Limb (tissue), 2 donors: Measurements from ENCODE around the gene HMGXB3.
A peak's percentile ranks its signal among the peaks of the same experiment; 100 is the strongest.

Source experiments
- DNase-seq, 2 donors: peaks; one replicate each; pipeline ENCODE4 v3.0.0-alpha.2; 2016; ENCODE audit errors: extremely low spot score in 2 of 2

The HMGXB3 gene

DNA sequence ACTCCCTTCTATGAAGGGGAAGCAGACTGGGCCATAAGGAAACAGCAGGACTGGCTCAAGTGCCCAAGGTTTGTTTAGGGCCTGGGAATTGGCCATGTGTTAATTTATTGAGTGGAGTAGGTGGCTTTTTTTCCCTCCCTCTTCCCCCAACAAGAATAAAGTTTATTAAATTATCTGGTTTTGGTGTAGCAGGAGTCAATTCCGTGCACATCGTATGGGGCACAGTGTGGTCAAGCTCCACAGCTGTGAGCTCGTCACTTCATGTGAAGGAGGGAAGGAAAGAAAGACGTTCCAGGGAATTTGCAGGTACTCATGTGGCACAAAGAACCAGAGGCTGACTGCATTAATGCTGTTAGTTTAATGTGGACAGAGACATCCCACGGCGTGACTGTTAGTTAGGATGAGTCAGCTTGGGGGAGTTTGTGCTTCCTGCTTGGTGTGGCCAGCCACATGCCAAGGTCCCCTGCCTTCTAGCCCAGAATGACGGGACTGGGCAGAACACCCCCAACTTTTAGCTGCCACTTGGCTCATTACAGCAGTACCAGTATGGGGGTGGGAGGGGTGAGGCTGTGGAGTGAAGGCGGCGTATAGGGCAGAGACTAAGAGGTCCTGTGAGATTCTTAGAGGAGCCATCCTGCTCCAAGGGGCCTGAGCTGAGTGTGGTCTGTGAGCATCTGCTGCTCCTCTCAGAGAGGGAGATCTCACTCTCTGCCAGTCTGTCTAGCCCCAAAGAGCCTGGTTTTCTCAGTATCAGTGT lies 52.6 kb downstream of the HMGXB3 start:
- no peak for DNase-seq

- no peak for DNase-seq
Measured at GRCh38 chr5:150053713-150054392, 53.3 kb downstream of the HMGXB3 start.

- DNase-seq: no peak
Measured at GRCh38 chr5:150054569-150054968, 54.0 kb downstream of the HMGXB3 start.

DNA sequence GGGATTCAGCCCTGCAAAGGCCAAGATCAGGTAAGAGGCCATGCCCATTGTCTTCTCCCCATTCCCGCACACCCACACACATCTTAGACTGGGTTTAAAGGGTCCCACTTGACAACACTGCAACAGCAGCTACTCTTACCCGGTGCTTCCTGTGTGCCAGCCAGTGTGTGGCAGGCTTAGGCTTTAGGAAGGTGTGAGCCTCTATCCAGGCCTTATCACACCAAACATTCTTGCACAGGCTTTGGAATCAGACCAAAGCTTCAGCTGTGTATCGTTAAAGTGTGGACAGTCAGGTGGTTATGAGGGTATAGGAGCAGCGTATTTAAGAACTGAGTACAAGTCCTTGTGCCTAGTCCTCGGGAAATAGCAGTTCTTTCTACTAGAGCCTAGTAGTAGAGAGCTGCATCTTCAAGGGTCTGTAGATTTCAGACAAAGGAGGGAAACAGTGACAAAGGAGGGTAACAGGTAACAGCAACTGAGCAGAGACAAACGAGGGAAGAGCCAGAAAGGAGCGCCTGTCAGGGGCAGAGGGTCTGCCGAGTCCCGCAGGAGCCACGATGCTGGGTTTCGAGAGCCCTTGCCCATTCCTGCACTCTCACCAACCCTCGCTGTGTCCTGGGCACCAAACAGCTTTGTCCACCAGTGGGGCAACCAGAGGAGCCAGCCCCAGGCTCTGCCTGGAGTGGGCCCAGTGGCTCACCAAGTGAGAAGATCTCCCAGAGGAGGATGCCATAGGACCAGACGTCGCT lies 55.0 kb downstream of the HMGXB3 start:
- no peak for DNase-seq

DNA sequence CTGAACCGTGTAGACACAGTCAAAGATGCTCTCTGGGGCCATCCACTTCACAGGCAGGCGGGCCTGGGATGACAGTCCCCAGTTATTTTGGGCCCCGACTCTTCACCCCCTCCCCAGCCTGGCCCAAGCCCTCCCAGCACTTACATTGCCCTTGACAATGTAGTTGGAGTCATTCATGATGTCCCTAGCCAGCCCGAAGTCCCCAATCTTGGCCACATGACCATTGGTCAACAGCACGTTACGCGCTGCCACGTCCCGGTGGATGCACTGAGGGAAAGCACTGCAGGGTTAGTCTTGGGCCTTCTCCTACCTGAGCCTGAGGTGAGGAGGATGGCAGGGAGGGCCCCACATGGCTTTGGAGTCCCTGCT lies 55.5 kb downstream of the HMGXB3 start:
- no peak for DNase-seq

DNA sequence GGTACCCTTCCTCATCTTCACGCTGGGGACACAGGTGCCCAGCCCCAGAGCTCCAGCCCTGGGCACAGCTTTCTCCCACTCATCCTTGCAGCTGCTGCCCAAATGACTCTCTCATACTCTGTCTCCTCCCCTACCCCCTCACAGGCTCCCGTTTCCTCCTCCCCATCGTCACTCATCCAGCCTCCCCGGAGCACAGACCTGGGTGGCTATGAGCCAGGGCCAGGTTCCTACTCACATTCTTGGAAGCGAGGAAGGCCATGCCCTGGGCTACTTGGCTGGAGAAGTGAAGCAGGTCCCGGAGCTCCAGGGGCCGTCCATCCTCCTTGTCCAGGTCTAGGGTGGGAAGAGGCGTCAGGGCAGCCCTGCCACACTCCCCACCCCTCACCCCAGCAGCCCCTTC lies 56.5 kb downstream of the HMGXB3 start:
- no peak for DNase-seq

DNA sequence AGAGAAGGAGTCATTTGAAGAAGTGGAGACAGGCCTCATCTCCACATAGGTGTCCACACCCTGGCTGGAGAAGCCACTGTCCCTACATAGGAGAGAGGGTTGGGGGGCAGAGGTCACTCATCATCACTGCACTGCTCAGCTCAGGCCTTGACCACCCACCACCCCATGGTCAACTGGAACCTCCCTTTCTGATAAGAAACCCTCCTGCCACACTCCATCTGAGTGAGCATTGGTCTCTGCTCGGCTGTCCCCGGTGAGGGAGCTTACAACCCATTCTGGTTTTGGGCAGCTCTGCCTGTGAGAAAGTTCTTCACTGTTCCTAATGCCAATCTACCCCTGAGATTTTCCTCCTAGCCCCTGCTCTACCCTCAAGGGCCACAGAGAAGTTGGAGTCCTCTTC lies 57.0 kb downstream of the HMGXB3 start:
- no peak for DNase-seq

DNA sequence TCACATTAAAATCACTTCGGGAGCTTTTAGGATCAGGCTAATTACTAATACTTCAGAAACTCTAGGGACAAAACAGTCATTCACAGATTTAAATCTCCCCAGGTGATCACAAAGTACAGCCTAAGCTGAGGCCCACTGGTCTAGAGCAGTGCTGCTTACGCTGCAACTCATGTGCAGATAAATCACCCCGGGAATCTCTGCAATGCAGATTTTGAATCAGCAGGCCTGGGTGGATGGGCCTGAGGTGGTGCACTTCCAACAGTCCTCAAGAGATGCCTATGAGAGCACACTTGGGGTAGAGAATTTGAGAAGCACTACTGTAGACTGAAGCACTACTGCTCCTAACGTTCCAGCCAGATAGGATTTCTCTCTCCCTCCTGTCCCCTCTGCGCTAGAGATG lies 57.5 kb downstream of the HMGXB3 start:
- no peak for DNase-seq

DNA sequence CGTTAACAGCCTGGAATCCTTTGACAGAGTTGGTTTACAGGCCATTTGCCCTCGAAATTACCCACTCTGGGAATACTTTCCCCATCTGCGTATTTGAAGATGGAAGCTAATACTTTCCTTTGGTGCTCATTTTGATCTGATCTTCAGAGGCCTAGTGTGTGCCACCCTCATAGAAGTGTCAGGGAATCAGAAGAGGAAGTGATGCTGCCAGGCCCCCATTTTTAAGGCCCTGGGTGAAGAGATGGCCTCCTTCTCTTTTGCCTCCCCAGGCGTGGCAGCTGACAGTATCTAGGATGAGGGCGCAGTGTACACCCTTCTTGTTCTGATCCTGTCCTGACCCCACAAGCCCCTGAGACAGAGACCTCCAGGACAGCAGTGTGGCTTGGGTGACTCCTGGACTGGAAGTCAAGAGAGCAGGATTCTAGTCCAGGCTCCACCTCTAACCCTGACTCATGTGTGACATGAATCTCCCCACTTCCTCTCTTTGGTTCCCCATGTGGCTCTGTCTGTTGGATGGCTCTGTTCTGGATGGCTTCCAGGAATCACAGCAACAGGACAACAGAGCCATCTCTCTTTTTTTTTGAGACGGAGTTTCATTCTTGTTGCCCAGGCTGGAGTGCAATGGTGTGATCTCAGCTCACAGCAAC lies 58.1 kb downstream of the HMGXB3 start:
- DNase-seq: no peak

- DNase-seq: no peak
Measured at GRCh38 chr5:150059623-150060022, 59.1 kb downstream of the HMGXB3 start.

- no peak for DNase-seq
Measured at GRCh38 chr5:150060471-150060870, 59.9 kb downstream of the HMGXB3 start.

DNA sequence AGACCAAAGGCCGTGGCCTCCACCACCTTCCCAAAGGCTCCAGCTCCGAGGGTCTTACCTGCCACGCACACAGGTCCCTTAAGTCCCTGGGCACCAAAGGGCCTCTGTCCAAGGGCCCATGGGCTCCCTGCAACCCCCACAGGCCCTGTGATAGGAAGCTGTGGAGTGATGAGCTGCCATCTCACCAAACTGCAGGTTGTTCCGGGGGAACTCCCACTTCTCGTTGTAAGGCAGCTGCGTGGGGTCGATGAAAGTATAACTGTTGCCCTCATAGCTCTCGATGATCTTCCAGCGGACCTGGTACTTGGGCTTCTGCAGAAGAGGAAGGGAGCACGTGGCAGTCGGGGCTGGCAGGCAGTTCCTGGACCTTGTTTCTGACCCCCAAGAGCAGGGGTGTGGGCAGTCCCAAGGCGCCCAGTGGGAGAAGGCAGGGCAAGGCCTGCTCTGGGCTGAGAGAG lies 61.0 kb downstream of the HMGXB3 start:
- no peak for DNase-seq

GRCh38 chr5:150062216-150062922 lies 61.8 kb downstream of the HMGXB3 start:
- no peak for DNase-seq

GRCh38 chr5:150063638-150064037 lies 63.1 kb downstream of the HMGXB3 start:
- DNase-seq: no peak

DNA sequence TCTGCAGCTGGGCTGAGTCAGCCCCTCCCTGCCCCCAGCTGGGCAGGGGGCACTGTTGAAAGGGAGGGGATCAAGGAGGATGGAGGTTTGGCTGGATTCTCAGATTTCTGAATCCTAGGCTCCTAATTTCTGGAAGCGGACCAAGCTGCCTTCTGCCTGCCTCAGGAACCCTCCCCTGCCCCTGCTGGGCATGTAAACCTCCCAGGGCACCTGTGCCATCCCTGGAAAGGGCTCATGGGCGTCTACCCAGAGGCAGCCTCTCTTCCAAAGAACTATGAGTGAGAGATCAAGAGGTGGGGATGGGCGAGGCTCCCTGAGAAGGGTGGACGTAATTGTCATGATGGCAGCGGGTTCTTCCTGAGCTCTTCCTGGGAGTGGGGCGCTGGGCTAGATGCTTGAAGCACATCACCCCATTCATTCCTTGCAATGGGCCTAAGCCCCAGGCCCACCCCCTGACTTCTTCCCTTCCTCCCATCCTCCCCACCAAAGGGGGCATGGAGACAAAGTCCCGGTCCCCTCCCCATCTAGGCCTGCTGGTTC lies 64.2 kb downstream of the HMGXB3 start:
- no peak for DNase-seq

- no peak for DNase-seq
Measured at GRCh38 chr5:150065346-150065745, 64.8 kb downstream of the HMGXB3 start.

- DNase-seq: no peak
Measured at GRCh38 chr5:150065886-150066285, 65.3 kb downstream of the HMGXB3 start.

DNA sequence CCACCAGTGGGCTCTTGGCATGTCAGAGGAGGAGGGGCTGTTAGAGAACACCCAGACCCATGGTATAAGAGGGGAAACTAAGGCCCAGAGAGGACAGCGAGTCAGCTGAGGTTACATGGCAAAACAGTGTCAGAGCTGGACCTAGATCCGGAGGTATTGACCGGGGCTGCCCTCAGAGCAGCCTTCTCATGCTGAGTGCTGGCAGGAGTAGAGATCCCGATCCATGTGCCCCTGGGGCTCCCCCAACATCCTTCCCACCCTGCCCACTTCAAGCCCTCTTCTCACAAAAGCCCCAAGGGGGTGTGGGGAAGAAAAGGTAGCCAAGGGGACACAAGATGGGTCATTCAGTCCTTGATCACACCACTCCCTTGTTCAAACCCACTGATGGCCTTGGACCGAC lies 65.9 kb downstream of the HMGXB3 start:
- no peak for DNase-seq

- DNase-seq: no peak
Measured at GRCh38 chr5:150066901-150067396, 66.4 kb downstream of the HMGXB3 start.

DNA sequence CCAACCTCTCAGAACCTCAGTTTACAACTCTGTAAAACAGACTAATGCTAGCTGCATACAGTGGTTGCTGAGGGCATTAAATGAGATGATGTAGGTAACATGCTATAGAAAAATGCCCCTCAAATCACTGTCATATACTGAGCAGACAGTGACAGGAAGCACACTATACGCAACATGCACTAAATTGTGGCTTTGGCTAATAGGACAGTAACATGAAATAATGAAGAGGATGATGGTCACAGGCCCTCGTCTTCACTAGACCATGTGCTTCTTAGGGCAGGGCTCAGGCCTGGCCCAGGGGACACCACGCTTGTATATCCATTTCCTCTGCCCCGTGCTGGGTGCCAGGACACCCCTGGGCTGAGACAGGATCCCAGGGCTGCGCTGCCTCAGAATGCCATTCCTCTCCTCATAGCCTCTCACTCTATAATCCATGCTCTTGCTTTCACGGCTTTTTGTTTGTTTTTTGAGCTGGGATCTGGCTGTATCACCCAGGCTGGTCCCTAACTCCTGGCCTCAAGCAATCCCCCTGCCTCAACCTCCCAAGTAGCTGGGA lies 66.9 kb downstream of the HMGXB3 start:
- DNase-seq: peak in 1 of 2 donors; percentile 11
